ENCODE results near the gene PIRT.

GRCh38 chr17:10857976-10858375 lies 20.1 kb upstream of the PIRT start:
- TF ChIP-seq CTCF (conservative IDR thresholded peaks at IDR 0.05 in 1 of 2, IDR thresholded peaks at IDR 0.05 in 1 of 2; ENCODE audit: low read depth in 1 of 2, low read length in 2 of 2) (no peak), EZH2 (IDR thresholded peaks at IDR 0.05; ENCODE audit: low read length, missing control alignments) (no peak)

Measured in fibroblast of lung (primary cell).